WTC11 (cell line): ENCODE data around the gene NPW. TPM values are rescaled to one million over a fixed set of nuclear protein-coding genes. Genes with fewer than 3 reads are reported as not detected.

ENCODE experiments used
- ATAC-seq: fragments of 200-7000 bp; cut with Tn5 transposase; 2 replicates; pipeline ENCODE4 v1.10.0; 2021; ENCODE audit warnings: mild to moderate bottlenecking, moderate library complexity
- CTCF ChIA-PET: fragments of 300-600 bp; sonication (Branson Sonifier 250); formaldehyde crosslinking; loops from one replicate; lab custom pipeline; 2021; ENCODE audit warnings: antibody characterized with exemption; lab: Charles Lee
- POLR2A ChIA-PET: fragments of 350-600 bp; sonication (Branson Sonifier 250); formaldehyde crosslinking; loops from one replicate; lab custom pipeline; 2021; ENCODE audit warnings: antibody characterized with exemption; lab: Charles Lee
- DNase-seq: peaks from one replicate; pipeline ENCODE4 v3.0.0; 2021; ENCODE audit warnings: low spot score
- H3K27ac Mint-ChIP-seq: 2 replicates; pipeline ENCODE4 v1.8.0; 2021; ENCODE audit warnings: mixed read lengths
- H3K27me3 Mint-ChIP-seq: 2 replicates; pipeline ENCODE4 v1.8.0; 2021; ENCODE audit warnings: low read depth, mild to moderate bottlenecking, moderate library complexity, mixed read lengths
- H3K36me3 Mint-ChIP-seq: 2 replicates; pipeline ENCODE4 v1.8.0; 2021; ENCODE audit warnings: mixed read lengths
- H3K4me1 Mint-ChIP-seq: 2 replicates; pipeline ENCODE4 v1.8.0; 2022; ENCODE audit warnings: mixed read lengths
- H3K4me3 Mint-ChIP-seq: 2 replicates; pipeline ENCODE4 v1.8.0; 2021; ENCODE audit warnings: mild to moderate bottlenecking, moderate library complexity, mixed read lengths
- H3K9me3 Mint-ChIP-seq: 2 replicates; pipeline ENCODE4 v1.8.0; 2021; ENCODE audit warnings: mixed read lengths
- AFF4 ChIP-seq: sonication (generic); formaldehyde crosslinking; IDR thresholded peaks from 2 replicates; pipeline ENCODE4 v1.8.1; 2023; ENCODE audit warnings: mild to moderate bottlenecking, missing genetic modification reagents, borderline replicate concordance
- ATF1 ChIP-seq: sonication (generic); formaldehyde crosslinking; IDR thresholded peaks from 2 replicates; pipeline ENCODE4 v1.8.1; 2023; ENCODE audit warnings: mild to moderate bottlenecking, moderate library complexity, missing genetic modification reagents
- ATF3 ChIP-seq: sonication (generic); formaldehyde crosslinking; conservative IDR thresholded peaks from 2 replicates; pipeline ENCODE4 v1.8.1; 2022; ENCODE audit warnings: mild to moderate bottlenecking, missing genetic modification reagents
- ATF6 ChIP-seq: sonication (generic); formaldehyde crosslinking; IDR thresholded peaks from 2 replicates; pipeline ENCODE4 v1.8.1; 2023; ENCODE audit warnings: mild to moderate bottlenecking, missing genetic modification reagents
- CREM ChIP-seq: sonication (generic); formaldehyde crosslinking; IDR thresholded peaks from 2 replicates; pipeline ENCODE4 v1.8.1; 2022; ENCODE audit warnings: mild to moderate bottlenecking, missing genetic modification reagents, moderate library complexity
- EMX1 ChIP-seq: fragments of 250-450 bp; sonication (Bioruptor Pico); IDR thresholded peaks from 2 replicates; pipeline ENCODE4 v1.8.0; 2021; ENCODE audit warnings: mild to moderate bottlenecking
- ERG ChIP-seq: fragments of 250-450 bp; sonication (Bioruptor Pico); IDR thresholded peaks from 2 replicates; pipeline ENCODE4 v1.8.0; 2021; ENCODE audit warnings: mild to moderate bottlenecking
- ESRRA ChIP-seq: sonication (generic); formaldehyde crosslinking; IDR thresholded peaks from 2 replicates; pipeline ENCODE4 v1.8.1; 2022; ENCODE audit warnings: mild to moderate bottlenecking, missing genetic modification reagents, borderline replicate concordance
- FOXK1 ChIP-seq: sonication (generic); formaldehyde crosslinking; IDR thresholded peaks from 2 replicates; pipeline ENCODE4 v1.8.0; 2022; ENCODE audit warnings: mild to moderate bottlenecking, moderate library complexity, missing genetic modification reagents
- FOXP4 ChIP-seq: sonication (generic); formaldehyde crosslinking; IDR thresholded peaks from 2 replicates; pipeline ENCODE4 v1.8.0; 2022; ENCODE audit warnings: mild to moderate bottlenecking, missing genetic modification reagents
- JUN ChIP-seq: sonication (generic); formaldehyde crosslinking; IDR thresholded peaks from 2 replicates; pipeline ENCODE4 v1.8.0; 2023; ENCODE audit warnings: mild to moderate bottlenecking, missing genetic modification reagents
- MXD4 ChIP-seq: fragments of 250-450 bp; sonication (Bioruptor Pico); IDR thresholded peaks from 2 replicates; pipeline ENCODE4 v1.8.0; 2021; ENCODE audit warnings: mild to moderate bottlenecking, moderate library complexity, borderline replicate concordance
- NR3C1 ChIP-seq: sonication (generic); formaldehyde crosslinking; conservative IDR thresholded peaks from 2 replicates; pipeline ENCODE4 v1.8.1; 2023; ENCODE audit warnings: low read depth, mild to moderate bottlenecking, missing genetic modification reagents
- PRRX2 ChIP-seq: fragments of 250-450 bp; sonication (Bioruptor Pico); IDR thresholded peaks from 2 replicates; pipeline ENCODE4 v1.8.0; 2021; ENCODE audit warnings: mild to moderate bottlenecking
- SMAD3 ChIP-seq: sonication (generic); formaldehyde crosslinking; IDR thresholded peaks from 2 replicates; pipeline ENCODE4 v1.8.0; 2022; ENCODE audit warnings: missing genetic modification reagents, mild to moderate bottlenecking, borderline replicate concordance
- SP1 ChIP-seq: sonication (generic); formaldehyde crosslinking; conservative IDR thresholded peaks from 2 replicates; pipeline ENCODE4 v1.8.1; 2022; ENCODE audit warnings: missing genetic modification reagents
- ZNF232 ChIP-seq: sonication (generic); formaldehyde crosslinking; IDR thresholded peaks from 2 replicates; pipeline ENCODE4 v1.8.0; 2022; ENCODE audit warnings: mild to moderate bottlenecking, missing genetic modification reagents
- ZNF396 ChIP-seq: fragments of 250-450 bp; sonication (Bioruptor Pico); IDR thresholded peaks from 2 replicates; pipeline ENCODE4 v1.8.0; 2021; ENCODE audit warnings: mild to moderate bottlenecking, moderate library complexity, borderline replicate concordance
- ZNF416 ChIP-seq: fragments of 250-450 bp; sonication (Bioruptor Pico); IDR thresholded peaks from 2 replicates; pipeline ENCODE4 v1.9.0; 2021; ENCODE audit warnings: mild to moderate bottlenecking, inconsistent platforms
- ZNF532 ChIP-seq: fragments of 250-450 bp; sonication (Bioruptor Pico); IDR thresholded peaks from 2 replicates; pipeline ENCODE4 v1.9.0; 2021; ENCODE audit warnings: mild to moderate bottlenecking, borderline replicate concordance
- total RNA-seq: library from RNA; stranded (reverse); gene quantifications from 3 replicates; pipeline ENCODE4 v1.2.3, GENCODE V29; 2021

Gene NPW
- total RNA-seq, 1 experiment from 2014 or later, result 15.2 TPM

- Mint-ChIP-seq H3K4me1 (no peaks in the 10 kb centered on the region), H3K9me3 (no peaks in the 10 kb centered on the region), H3K4me3 (no peak overlapping the region), H3K36me3 (no peaks in the 10 kb centered on the region; the same call in 1 of the 2 replicates), H3K27me3 (no peaks in the 10 kb centered on the region), H3K27ac (no peak overlapping the region)
- CTCF ChIA-PET, result interaction anchor here (0.7 to 0.9 kb wide), 2 partner anchors 36 to 55 kb away, joined by 6 read pairs; no protein-coding TSS in a partner anchor
- no peak for TF ChIP-seq FOXK1
- no peak for TF ChIP-seq EMX1 (CRISPR knock-in tag)
- no peak for TF ChIP-seq ERG
- TF ChIP-seq ATF3 (CRISPR knock-in tag), result no peak
- TF ChIP-seq ATF6 (CRISPR knock-in tag), result no peak
- no peak for TF ChIP-seq CREM (CRISPR knock-in tag)
- no peak for TF ChIP-seq ZNF232 (CRISPR knock-in tag)
- TF ChIP-seq ZNF532 (CRISPR knock-in tag), result no peak
- no peak for TF ChIP-seq MXD4
- no peak for TF ChIP-seq SMAD3 (CRISPR knock-in tag)
- TF ChIP-seq JUN, result no peak
- TF ChIP-seq SP1 (CRISPR knock-in tag), result no peak
- TF ChIP-seq PRRX2, result no peak
- TF ChIP-seq NR3C1 (CRISPR knock-in tag), result no peak
- no peak for DNase-seq
- ATAC-seq, result no peak
- POLR2A ChIA-PET, result interaction anchor here (0.6 kb wide), 1 partner anchor 346 kb away, joined by 3 read pairs; no protein-coding TSS in a partner anchor
Measured at GRCh38 chr16:2058872-2059271, 39.3 kb downstream of the NPW start.

- H3K27me3 Mint-ChIP-seq, result no peaks in the 10 kb centered on the region
- ChIA-PET POLR2A (no interaction called here), CTCF (interaction anchor here (1.0 to 1.1 kb wide), 2 partner anchors 56 to 80 kb away, joined by 3 to 5 read pairs; no protein-coding TSS in a partner anchor)
- H3K27ac Mint-ChIP-seq, result no peak overlapping the region
- no peaks in the 10 kb centered on the region for H3K4me1 Mint-ChIP-seq
- DNase-seq (no peak), ATAC-seq (no peak)
- H3K4me3 Mint-ChIP-seq, result no peak overlapping the region
- H3K36me3 Mint-ChIP-seq, result no peaks in the 10 kb centered on the region; the same call in 1 of the 2 replicates
- H3K9me3 Mint-ChIP-seq, result no peaks in the 10 kb centered on the region
- TF ChIP-seq ZNF416 (CRISPR knock-in tag) (no peak), ZNF396 (no peak), AFF4 (CRISPR knock-in tag) (no peak), ATF1 (no peak), ESRRA (CRISPR knock-in tag) (no peak), ATF6 (CRISPR knock-in tag) (no peak), FOXP4 (CRISPR knock-in tag) (no peak)
Measured at GRCh38 chr16:2060346-2060745, 40.8 kb downstream of the NPW start.
